ENCODE measurements around the gene MID2.

- TF ChIP-seq POLR2AphosphoS5 (IDR thresholded peaks at IDR 0.05; ENCODE audit: low read depth, low read length) (no peak), CTCF (IDR thresholded peaks at IDR 0.05 in 2 of 3, conservative IDR thresholded peaks at IDR 0.05 in 1 of 3; ENCODE audit: borderline replicate concordance in 1 of 3, insufficient read depth in 1 of 3, low read depth in 2 of 3, low read length in 2 of 3) (no peak), EZH2phosphoT487 (IDR thresholded peaks at IDR 0.05; ENCODE audit: borderline replicate concordance) (no peak), YY1 (IDR thresholded peaks at IDR 0.05; ENCODE audit: extremely low read depth, insufficient replicate concordance, low read depth, low read length) (no peak), POLR2A (IDR thresholded peaks at IDR 0.05; ENCODE audit: borderline replicate concordance, extremely low read depth, insufficient read depth, insufficient read length) (no peak), SIN3A (IDR thresholded peaks at IDR 0.05; ENCODE audit: low read depth) (no peak)
These were observed 98.6 kb downstream of the MID2 start for GRCh38 chrX:107924136-107924746.

Measured in HCT116 (cell line).